A549 (cell line): ENCODE data around the gene SPRR5.

Source experiments
- BHLHE40 ChIP-seq: IDR thresholded peaks from 2 replicates; pipeline ENCODE4 v1.6.1; 2012; ENCODE audit warnings: low read depth, low read length, inconsistent platforms
- CBX2 ChIP-seq: fragments of 200-600 bp; sonication (generic); IDR thresholded peaks from 2 replicates; pipeline ENCODE4 v1.6.1; 2016; ENCODE audit warnings: low read depth, mild to moderate bottlenecking, borderline replicate concordance
- CTCF ChIP-seq: fragments of >200 bp; sonication (Bioruptor Twin); formaldehyde crosslinking; IDR thresholded peaks from 3 replicates; pipeline ENCODE4 v1.5.1; 2016
- EP300 ChIP-seq, 2 experiments: fragments of >200 bp; sonication (Bioruptor Twin); formaldehyde crosslinking; IDR thresholded peaks; 2 replicates in 1 of 2; 3 replicates in 1 of 2; pipeline ENCODE4 v1.6.1; 2016 to 2017
- ESRRA ChIP-seq: fragments of 150-350 bp; IDR thresholded peaks from 2 replicates; pipeline ENCODE4 v1.6.1; 2014; ENCODE audit warnings: mild to moderate bottlenecking, low read length, borderline replicate concordance
- JUN ChIP-seq, 2 experiments: fragments of >200 bp; sonication (Bioruptor Twin); formaldehyde crosslinking; IDR thresholded peaks; 2 replicates in 1 of 2; 3 replicates in 1 of 2; pipeline ENCODE4 v1.6.1; 2016 to 2017
- PHF8 ChIP-seq: fragments of 200-600 bp; sonication (generic); IDR thresholded peaks from 2 replicates; pipeline ENCODE4 v1.6.1; 2016; ENCODE audit warnings: low read depth, mild to moderate bottlenecking, antibody characterized with exemption, moderate library complexity, borderline replicate concordance
- POLR2A ChIP-seq: IDR thresholded peaks from 2 replicates; pipeline ENCODE4 v1.6.1; 2012; ENCODE audit warnings: mild to moderate bottlenecking, low read length
- RAD21 ChIP-seq, 2 experiments: fragments of >200 bp in 1 of 2; sonication (Bioruptor Twin) in 1 of 2; formaldehyde crosslinking in 1 of 2; IDR thresholded peaks in 1 of 2; conservative IDR thresholded peaks in 1 of 2; 2 replicates in 1 of 2; 3 replicates in 1 of 2; pipeline ENCODE4 v1.6.1; 2012 to 2018; ENCODE audit warnings: inconsistent platforms in 1 of 2
- RCOR1 ChIP-seq: fragments of 150-350 bp; IDR thresholded peaks from 2 replicates; pipeline ENCODE4 v1.6.1; 2014; ENCODE audit warnings: antibody characterized with exemption, low read length, low read depth
- TFCP2L1 ChIP-seq: fragments of 250-450 bp; sonication (Bioruptor Pico); IDR thresholded peaks from 2 replicates; pipeline ENCODE4 v1.5.0; 2021; ENCODE audit warnings: mild to moderate bottlenecking

DNA sequence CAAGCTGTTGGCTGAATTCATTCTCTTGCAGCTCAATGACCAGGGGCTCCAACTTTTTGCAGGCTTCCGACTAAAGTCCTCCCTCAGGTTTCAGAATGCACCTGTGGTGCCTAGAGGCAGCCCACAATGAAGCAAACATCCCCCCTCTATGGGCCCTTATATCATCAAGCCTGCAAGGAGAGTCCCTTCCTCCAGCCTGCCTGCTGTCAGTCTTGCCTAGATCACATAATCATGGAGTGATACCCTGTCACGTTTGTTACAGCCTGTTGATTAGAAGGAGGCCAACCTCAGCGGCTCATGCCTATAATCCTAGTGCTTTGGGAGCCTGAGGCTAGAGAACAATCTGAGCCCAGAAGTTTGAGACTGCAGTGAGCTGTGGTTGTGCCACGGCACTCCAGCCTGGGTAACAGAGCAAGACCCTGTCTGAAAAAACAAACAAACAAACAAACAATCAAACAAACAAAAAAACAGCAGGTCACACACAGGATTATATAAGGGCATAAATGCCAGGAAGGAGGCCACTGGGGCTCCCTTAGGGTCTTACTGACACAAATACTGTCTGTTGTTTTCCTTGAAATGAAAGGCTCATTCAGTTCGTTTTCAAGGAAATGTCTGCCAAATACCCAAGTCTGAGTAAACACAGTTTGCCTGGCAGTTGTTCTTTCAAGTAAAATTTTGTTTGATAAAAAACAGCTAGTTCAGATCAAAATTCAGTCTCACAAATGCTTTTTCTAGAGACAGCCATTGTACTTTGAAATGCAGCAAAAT lies 49.8 kb downstream of the SPRR5 start:
- TF ChIP-seq BHLHE40 (no peak), RAD21 (conservative IDR thresholded peaks at IDR 0.05 in 1 of 2, IDR thresholded peaks at IDR 0.05 in 1 of 2) (no peak), TFCP2L1 (CRISPR knock-in tag) (no peak), POLR2A (no peak), CTCF (no peak), PHF8 (no peak), ESRRA (no peak), EP300 (IDR thresholded peaks at IDR 0.05) (no peak), CBX2 (no peak), JUN (IDR thresholded peaks at IDR 0.05) (no peak), RCOR1 (no peak)
